HG03097 (cell line): ENCODE data around the gene RBM33.
"Not testable (repeated sequence)": the region's sequence is repeated elsewhere in the genome, so short reads cannot be mapped to it uniquely, and the experiment has no call there.

ENCODE experiments used
- ATAC-seq: cut with Tn5 transposase; IDR thresholded peaks from one replicate; pipeline ENCODE4 v1.9.1; 2021; ENCODE audit not compliant: unreplicated experiment, low FRiP score

The RBM33 gene, protein sequence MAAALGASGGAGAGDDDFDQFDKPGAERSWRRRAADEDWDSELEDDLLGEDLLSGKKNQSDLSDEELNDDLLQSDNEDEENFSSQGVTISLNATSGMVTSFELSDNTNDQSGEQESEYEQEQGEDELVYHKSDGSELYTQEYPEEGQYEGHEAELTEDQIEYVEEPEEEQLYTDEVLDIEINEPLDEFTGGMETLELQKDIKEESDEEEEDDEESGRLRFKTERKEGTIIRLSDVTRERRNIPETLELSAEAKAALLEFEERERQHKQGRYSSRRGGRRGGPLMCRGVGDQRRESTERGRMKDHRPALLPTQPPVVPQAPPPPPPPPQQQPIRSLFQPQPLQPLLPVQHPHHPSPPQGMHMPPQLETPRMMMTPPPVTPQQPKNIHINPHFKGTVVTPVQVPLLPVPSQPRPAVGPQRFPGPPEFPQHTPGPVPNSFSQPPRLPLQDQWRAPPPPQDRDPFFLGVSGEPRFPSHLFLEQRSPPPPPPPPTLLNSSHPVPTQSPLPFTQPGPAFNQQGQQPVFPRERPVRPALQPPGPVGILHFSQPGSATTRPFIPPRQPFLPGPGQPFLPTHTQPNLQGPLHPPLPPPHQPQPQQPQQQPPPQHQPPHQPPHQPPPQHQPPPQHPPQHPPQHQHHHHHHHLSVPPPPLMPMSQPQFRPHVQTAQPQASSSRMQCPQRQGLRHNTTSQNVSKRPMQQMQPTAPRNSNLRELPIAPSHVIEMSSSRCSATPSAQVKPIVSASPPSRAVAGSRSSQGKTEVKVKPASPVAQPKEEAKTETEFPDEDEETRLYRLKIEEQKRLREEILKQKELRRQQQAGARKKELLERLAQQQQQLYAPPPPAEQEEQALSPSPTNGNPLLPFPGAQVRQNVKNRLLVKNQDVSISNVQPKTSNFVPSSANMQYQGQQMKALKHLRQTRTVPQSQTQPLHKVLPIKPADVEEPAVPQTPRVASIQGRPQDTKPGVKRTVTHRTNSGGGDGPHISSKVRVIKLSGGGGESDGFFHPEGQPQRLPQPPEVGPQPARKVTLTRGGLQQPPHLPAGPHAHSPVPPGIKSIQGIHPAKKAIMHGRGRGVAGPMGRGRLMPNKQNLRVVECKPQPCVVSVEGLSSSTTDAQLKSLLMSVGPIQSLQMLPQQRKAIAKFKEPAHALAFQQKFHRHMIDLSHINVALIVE

DNA sequence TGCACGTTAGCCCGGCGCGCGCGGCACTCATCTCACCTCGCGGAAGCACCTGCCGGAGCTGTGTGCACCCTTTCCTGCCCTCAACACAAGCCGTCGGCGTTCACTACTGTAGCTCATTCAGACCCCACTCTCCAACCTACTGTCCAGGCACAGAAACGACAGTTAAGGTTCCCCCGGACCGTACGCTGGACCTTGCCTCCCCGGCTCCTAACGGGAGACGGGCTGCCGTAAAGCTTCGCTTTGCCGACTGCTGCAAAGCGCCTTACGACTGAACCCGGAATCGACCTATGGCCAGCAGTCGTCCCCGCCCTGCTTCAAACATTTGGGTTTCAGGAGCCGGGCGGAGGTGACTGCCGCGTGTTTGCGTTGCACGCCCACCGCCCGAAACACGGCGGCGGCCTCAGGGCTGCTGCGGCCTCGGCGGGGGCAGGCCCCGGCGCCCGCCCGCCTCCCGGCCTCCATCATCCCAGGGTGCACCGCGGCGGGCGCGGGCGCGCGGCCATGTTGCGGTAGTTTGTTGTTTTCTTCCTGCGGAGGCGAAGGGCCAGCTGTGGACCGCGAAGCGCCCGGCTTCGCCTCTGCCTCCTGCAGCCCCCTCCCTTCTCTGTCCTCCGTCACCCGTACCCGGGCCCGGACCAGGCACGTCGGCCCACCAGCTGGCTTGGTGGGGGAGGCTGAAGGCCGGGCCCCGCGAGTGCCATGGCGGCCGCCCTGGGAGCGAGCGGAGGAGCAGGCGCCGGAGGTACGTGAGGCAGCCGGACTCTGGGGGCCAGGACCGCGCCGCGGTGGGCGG is at the start of gene RBM33:
Gene RBM33, plus strand, starts transcription at position 484 of the 793 bp plus-strand sequence. Its CDS starts 216 bp downstream, at position 700.
- ATAC-seq, result peak; percentile 76

DNA sequence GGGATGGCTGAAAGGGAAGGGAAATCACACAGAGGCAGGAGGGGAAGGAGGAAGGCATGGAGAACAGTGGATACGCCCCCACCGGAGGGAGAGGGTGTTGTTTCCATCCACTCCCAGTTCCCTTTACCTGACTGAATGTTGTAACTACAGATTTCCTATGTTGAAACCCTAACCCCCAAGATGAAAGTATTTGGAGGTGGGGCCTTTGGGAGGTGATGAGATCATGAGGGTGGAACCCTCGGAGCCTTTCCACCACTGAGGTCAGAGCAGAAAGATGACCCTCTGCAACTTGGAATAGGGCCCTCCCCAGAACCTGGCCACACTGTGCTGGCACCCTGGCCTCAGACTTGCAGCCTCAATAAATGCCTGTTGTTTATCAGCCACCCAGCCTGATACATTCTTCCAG is 49.5 kb upstream of the RBM33 start:
- ATAC-seq, result no peak

DNA sequence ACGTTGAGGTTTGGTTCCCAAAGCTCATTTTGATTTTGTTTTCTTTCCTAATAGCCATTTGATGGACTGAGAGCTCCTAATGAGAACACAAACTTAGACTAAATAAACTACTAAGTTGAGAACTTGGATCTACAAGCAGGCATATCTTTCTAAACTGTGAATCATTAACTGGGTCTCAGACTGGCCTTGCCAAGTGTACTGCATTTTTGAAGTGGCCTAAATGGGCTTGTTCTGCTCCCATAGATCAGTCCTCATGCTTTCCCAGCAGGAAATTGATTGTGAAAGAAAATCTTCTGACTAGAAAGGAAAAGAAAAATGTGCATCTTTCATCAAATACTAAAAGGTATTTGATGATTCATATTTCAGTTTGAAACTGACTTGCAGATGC is 46.7 kb upstream of the RBM33 start:
- ATAC-seq, result no peak

DNA sequence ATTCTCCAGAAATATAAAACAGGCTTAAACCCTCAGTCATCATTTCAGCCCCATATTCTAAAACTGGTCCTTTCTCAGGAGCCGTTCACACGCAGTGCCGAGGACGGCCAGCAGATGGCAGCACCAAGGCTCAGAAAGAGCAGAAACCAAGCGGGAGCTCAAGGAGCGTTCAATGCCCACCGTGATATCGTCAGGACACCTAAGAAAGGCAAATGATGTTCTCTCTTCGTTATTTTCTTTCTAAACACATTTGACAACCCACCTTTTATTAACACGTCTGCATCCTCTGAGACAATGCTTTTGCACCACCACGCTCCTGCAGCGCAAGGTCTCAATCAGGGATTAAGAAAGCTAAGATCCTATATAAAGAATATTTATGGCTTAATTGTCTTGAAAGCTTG is 45.7 kb upstream of the RBM33 start:
- ATAC-seq, result peak; percentile 62

DNA sequence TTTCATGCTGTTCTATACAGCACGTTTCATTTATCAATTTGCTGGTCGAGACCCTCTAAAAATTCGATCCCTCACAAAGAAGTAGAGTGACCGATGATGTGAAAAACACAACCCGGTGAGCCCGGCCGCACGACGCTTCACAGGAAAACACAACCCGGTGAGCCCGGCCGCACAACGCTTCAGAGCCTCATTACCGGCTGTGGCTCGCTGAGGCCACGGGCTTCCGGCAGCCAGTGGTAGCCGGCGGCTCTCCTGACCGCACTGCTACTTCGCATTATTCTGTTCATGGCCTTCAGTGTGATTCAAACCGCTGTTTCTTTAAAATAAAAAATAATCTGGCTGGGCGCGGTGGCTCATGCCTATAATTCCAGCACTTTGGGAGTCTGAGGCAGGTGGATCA is 42.3 kb upstream of the RBM33 start:
- no peak for ATAC-seq

DNA sequence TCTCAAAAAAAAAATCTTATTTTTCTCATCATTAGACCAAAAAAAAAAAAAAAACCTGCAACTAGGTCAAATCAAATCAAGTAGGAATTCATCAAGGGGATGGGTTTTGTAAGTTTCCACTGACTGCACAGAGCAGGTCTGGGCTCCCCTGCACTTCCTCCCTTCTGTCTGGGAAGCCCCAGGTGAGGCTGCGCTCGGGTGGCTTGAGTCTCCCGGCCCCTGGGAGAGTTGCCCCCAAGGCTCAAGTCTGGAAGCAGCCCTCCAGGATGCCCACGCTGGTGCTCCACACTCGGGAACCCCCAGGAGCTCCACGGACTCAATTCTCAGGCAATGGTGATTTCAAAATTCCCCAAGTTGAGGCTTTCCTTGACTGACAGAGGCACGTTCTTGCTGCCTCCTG is 41.7 kb upstream of the RBM33 start:
- no peak for ATAC-seq

DNA sequence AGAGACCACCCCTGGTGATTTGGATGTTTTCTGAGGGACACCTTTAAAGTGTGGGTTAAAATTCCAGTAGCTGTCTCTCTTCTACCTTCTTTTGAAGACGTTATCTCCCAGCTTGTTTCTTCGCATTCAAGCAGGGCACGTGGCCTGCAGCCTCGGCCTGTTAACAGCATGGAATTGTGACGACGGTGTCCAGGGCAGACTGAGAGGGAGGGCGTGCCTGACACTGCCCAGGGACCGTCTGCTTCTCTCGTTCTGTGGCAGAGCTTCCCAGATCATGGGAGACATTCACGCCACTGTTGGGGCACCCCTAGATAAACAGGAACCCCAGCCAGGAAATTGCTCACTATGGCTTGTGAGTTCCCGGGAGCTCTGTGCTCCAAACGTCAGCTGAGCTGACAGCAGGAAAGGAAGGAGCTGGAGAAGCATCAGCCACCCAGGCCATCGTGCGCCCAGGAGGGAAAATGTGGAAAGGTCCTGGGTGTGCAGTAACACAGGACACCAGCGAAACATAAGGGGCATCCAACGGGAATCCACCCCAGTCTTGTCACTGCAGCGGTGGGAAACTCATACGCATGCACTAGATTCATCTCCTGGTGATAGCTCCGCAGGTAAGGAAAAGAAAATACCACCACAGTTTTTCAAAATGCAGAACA is 41.1 kb upstream of the RBM33 start:
- no peak for ATAC-seq

DNA sequence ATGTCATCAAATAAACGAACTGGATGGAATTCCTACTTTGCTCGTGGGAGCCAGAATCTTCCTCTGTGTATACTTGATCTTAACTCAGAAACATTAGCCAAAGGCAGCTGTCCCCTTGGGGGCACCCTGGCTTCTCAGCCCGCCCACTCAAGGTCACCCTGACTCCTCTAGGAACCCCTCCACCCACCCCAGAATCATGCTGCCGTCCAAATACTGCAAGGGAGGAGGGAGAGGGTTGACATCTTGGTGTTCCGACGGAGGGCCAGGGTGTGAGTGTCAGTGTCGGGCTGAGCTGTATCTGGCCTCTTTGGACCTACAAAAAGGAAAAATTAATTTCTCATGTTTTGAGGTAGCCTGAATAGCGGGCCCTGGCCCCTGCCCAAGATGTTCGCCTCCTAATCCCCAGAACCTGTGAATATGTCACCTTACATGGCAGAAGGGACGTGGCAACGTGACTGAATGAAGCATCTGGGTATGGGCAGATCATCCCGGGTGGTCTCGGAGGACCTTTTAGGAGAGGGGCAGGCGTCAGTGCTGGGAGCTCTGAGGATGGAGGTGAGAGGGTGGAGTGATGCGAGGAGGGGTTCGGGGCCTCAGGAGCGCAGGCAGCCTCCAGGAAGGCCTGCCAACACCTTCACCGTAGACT is 40.5 kb upstream of the RBM33 start:
- ATAC-seq, result no peak

DNA sequence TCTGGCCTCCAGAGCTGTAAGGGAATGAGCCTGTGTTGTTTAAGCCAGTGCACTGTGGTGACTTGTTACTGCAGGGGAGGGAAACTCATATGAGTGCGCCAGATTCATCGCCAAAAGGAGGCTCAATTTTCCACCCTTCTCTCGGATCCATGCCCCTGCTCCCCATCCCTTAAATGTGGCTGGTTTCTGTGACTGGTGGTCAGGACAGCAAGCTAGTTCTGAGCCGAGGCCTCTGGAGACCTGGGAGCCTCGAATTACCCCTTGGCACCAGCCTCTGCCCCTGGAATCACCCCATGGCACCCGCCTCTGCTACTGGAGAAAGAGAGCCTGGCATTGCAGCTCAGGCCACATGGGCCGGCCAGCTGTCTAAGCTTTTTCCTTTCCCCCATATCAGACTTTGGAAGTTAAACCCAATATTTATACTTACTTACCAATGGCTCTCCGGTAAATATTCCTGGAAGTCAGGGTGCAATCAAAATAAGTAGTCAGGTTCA is 39.9 kb upstream of the RBM33 start:
- no peak for ATAC-seq

DNA sequence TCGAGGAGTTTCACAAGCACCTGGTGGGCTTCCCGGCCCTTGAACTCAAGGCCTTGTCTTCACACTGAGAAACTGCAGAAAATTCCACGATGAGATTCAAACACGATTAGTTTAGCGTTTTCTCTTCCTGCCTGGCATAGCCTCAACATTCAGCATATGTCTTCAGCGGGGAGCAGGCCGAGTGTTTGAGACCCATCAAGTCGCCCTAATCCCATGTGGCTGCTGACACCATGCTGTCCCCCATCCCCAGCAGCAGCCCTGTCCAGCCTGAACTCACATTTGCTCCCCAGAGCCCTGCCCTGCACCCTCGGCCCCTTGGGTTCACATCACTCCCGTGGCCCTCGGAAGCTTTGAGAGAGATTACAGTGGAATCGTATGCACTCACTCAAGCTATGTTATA is 35.3 kb upstream of the RBM33 start:
- ATAC-seq, result no peak

DNA sequence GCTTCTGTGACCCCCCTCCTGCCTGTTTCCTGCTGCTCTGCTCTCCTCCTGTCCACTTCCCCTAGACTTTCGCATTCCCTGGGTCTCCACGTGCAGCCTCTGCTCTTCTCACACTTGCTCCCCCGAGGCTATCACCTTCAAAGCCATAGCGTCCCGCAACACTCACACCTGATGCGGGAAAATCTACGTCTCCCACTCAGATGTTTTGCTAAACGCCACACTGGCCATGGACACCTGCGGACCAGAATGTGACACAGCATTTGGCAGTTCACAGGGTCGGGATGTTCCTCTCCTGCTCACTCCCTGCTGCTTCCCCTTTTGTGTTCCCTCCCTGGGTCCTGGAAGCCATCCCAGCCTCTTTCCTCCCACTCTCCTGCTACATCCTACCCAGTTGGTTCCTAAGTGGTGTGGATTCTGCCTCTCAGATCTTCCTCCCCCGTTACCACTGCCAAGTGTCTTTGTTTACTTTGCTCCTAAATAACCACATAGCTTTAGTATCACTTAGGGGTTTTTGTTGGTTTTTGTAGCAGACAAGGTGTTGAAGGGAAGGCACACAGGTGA is 33.7 kb upstream of the RBM33 start:
- ATAC-seq, result no peak

DNA sequence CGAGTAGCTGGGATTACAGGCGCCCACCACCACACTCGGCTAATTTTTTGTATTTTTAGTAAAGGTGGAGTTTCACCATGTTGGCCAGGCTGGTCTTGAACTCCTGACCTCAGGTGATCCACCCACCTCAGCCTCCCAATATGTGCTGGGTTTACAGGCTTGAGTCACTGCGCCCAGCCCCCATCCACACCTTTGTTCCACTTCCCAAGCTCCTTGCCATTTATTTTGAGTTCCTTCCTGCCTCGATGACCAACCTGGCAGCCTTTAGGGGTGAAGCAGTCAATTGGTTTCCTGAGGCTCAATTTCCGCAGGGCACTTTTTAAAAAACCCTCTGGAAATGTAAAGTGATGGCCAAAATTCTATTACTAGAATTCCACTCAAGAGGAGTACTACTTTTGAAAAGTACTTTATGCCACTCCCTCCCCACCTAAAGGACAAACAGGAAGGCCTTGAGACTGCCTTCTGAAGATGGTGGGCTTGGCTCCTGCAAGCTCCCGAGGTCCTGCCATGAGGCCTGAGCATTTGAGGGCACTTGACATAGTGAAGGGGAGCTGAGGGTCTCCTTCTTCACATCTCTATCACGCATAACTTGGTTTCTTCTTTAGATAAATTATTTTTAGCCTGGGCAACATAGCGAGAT is 32.5 kb upstream of the RBM33 start:
- ATAC-seq, result no peak

DNA sequence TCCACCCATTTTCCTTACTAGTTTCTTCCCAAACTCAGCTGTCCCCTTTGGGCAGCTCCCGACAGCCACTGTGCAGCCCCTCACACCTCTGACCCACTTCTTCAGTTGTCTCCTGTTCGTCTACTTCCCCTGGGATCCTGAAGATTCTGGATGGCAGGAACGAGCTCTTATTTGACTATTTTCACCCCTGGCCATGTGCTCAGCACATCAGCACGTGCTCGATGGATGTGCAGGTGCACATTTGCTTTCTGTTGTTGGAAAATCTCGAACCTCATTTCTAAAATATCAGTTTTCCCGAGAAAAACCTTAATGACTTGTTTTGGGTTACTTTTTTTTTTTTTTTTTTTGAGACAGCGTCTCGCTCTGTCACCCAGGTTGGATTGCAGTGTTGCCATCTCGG is 31.8 kb upstream of the RBM33 start:
- no peak for ATAC-seq

DNA sequence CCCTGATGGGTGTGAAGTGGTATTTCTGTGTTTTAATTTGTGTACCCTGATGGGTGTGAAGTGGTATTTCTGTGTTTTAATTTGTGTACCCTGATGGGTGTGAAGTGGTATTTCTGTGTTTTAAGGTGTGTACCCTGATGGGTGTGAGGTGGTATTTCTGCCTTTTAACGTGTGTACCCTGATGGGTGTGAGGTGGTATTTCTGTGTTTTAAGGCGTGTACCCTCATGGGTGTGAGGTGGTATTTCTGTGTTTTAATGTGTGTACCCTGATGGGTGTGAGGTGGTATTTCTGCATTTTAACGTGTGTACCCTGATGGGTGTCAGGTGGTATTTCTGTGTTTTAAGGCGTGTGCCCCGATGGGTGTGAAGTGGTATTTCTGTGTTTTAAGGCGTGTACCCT is 29.4 kb upstream of the RBM33 start:
- not testable (repeated sequence) for ATAC-seq

DNA sequence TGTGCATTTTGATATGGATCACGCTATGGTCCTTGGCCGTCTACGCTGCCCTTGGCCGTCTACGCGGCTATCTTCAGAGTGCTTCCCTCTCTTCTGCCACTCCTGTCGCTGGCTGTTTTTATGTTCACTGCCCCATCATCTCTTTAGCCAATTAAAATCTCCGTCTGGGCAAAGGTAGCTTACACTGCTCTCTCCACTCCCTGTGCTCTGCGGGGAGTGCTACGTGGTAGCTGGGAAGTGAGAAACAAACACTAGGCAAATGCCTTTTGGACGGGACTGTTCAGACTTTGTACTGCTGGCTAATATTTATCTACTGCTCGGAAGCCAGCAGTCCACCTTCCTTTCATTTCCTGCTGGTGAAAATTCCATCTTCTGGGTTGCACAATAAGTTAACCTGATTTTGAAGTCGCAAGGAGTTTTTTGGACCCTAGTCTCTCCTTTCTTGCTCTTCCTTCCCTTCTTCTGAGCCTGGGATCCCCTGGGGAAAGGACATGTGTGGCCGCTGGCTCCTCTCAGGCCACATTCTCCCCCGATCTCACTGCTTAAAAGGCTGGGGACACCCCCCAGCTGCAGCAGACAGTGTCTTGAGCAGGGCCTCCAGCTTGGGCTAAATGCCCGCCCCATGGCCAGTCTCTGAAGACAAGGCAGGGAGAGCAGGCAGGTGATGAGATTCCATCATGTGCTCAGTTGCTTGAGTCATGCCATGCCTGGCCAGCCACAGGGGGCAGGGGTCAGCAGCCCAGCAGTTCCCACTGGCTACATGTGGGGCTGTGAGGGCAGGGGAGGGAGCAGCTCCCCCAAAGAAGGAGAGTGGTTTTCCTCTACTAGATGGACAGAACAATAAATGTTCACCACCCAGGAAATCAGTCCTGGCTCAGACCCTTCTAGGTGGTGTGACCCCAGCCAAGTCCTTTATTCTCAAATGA is 25.5 kb upstream of the RBM33 start:
- no peak for ATAC-seq

DNA sequence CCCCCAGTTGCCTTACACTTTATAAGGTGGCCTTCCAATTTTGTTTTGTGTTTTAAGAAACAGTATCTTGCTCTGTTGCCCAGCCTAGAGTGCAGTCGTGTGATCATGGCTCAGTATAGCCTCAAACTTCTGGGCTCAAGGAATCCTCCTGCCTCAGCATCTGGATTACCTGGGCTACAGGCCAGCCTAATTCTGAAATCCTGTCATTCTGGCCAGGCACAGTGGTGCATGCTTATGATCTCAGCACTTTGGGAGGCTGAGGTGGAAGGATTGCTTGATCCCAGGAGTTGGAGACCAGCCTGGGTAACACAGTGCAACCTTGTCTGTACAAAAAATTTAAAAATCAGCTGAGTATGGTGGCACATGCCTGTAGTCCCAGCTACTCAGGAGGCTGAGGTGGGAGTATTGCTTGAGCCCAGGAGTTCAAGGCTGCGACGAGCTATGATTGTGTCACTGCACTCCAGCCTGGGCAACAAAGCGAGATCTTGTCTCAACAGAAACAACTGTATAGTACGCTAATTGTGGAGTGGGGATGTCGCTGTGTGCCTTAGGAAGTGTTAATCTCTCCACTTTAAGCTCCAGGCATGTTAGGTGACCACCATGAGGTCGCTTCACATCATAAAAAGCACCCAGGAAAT is 24.7 kb upstream of the RBM33 start:
- no peak for ATAC-seq

DNA sequence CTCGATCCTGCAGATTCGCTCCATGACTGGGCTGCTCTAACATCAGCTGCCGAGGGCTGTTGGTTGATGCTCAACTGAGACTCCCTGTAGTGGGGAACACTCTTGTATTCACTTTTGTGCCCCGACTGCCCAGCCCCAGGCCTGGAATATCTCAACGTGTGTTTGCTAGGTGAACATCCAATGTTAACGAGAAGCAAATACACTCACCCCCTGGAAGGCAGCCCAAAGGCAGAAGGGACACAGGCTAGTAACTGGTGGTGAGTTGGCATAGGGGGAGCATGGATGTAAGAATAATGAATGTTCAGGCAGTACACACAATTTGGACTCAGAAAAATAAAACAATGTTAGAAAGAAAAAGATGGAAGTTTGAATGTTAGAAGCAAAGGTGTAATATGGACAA is 24.0 kb upstream of the RBM33 start:
- ATAC-seq, result no peak
